ENCODE results near the gene CD83. TPM values are rescaled to one million over a fixed set of nuclear protein-coding genes. Genes with fewer than 3 reads are reported as not detected.

CD83 gene
- total RNA-seq, 1 experiment from 2014 or later, result 5.5 TPM

- POLR2A ChIA-PET, result no interaction called here
- H3K4me3 Mint-ChIP-seq, result no peak overlapping the region
- DNase-seq (ENCODE audit: low spot score) (no peak), ATAC-seq (no peak)
- peaks cover 34% of the 10 kb centered on the region for H3K9me3 Mint-ChIP-seq
- TF ChIP-seq FOXJ3 (CRISPR knock-in tag; IDR thresholded peaks at IDR 0.05; ENCODE audit: borderline replicate concordance) (no peak), SMAD4 (CRISPR knock-in tag; IDR thresholded peaks at IDR 0.05) (no peak), HMGA2 (CRISPR knock-in tag; IDR thresholded peaks at IDR 0.05) (no peak), ATF3 (CRISPR knock-in tag; conservative IDR thresholded peaks at IDR 0.05) (no peak), IRF2 (CRISPR knock-in tag; IDR thresholded peaks at IDR 0.05; ENCODE audit: borderline replicate concordance, low read depth) (no peak), ZNF138 (CRISPR knock-in tag; conservative IDR thresholded peaks at IDR 0.05) (no peak)
- no peak overlapping the region for H3K27ac Mint-ChIP-seq
- no peaks in the 10 kb centered on the region for H3K4me1 Mint-ChIP-seq
- CTCF ChIA-PET, result no interaction called here
- H3K36me3 Mint-ChIP-seq, result peaks cover 29% of the 10 kb centered on the region
- H3K27me3 Mint-ChIP-seq (ENCODE audit: low read depth), result peaks cover 16% of the 10 kb centered on the region
Measured at GRCh38 chr6:14108571-14109410, 8.8 kb upstream of the CD83 start.

- Mint-ChIP-seq H3K4me1 (no peaks in the 10 kb centered on the region), H3K4me3 (no peak overlapping the region), H3K27me3 (ENCODE audit: low read depth) (peaks cover 16% of the 10 kb centered on the region), H3K9me3 (peaks cover 34% of the 10 kb centered on the region), H3K27ac (no peak overlapping the region), H3K36me3 (peaks cover 29% of the 10 kb centered on the region)
- DNase-seq (ENCODE audit: low spot score) (no peak), ATAC-seq (no peak)
- TF ChIP-seq SMAD3 (CRISPR knock-in tag; IDR thresholded peaks at IDR 0.05; ENCODE audit: borderline replicate concordance) (no peak), NFYB (CRISPR knock-in tag; conservative IDR thresholded peaks at IDR 0.05; ENCODE audit: low read depth) (no peak), MLX (CRISPR knock-in tag; IDR thresholded peaks at IDR 0.05) (no peak), HMGA2 (CRISPR knock-in tag; IDR thresholded peaks at IDR 0.05) (no peak), EMX1 (CRISPR knock-in tag; IDR thresholded peaks at IDR 0.05) (no peak), PREB (CRISPR knock-in tag; IDR thresholded peaks at IDR 0.05; ENCODE audit: borderline replicate concordance) (no peak), MYBL2 (CRISPR knock-in tag; IDR thresholded peaks at IDR 0.05) (no peak), MXD4 (CRISPR knock-in tag; IDR thresholded peaks at IDR 0.05; ENCODE audit: borderline replicate concordance) (no peak), ZNF396 (CRISPR knock-in tag; IDR thresholded peaks at IDR 0.05; ENCODE audit: borderline replicate concordance) (no peak), ERG (CRISPR knock-in tag; IDR thresholded peaks at IDR 0.05) (no peak), OVOL2 (CRISPR knock-in tag; IDR thresholded peaks at IDR 0.05; ENCODE audit: borderline replicate concordance) (no peak), ZNF423 (CRISPR knock-in tag; IDR thresholded peaks at IDR 0.05) (no peak), ZMAT4 (CRISPR knock-in tag; IDR thresholded peaks at IDR 0.05) (no peak), NFE2L1 (CRISPR knock-in tag; IDR thresholded peaks at IDR 0.05) (no peak), NR1H2 (CRISPR knock-in tag; IDR thresholded peaks at IDR 0.05) (no peak)
- TF ChIP-seq, protein P1, sequence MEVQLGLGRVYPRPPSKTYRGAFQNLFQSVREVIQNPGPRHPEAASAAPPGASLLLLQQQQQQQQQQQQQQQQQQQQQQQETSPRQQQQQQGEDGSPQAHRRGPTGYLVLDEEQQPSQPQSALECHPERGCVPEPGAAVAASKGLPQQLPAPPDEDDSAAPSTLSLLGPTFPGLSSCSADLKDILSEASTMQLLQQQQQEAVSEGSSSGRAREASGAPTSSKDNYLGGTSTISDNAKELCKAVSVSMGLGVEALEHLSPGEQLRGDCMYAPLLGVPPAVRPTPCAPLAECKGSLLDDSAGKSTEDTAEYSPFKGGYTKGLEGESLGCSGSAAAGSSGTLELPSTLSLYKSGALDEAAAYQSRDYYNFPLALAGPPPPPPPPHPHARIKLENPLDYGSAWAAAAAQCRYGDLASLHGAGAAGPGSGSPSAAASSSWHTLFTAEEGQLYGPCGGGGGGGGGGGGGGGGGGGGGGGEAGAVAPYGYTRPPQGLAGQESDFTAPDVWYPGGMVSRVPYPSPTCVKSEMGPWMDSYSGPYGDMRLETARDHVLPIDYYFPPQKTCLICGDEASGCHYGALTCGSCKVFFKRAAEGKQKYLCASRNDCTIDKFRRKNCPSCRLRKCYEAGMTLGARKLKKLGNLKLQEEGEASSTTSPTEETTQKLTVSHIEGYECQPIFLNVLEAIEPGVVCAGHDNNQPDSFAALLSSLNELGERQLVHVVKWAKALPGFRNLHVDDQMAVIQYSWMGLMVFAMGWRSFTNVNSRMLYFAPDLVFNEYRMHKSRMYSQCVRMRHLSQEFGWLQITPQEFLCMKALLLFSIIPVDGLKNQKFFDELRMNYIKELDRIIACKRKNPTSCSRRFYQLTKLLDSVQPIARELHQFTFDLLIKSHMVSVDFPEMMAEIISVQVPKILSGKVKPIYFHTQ (CRISPR knock-in tag; IDR thresholded peaks at IDR 0.05), result no peak
- TF ChIP-seq, protein P2, sequence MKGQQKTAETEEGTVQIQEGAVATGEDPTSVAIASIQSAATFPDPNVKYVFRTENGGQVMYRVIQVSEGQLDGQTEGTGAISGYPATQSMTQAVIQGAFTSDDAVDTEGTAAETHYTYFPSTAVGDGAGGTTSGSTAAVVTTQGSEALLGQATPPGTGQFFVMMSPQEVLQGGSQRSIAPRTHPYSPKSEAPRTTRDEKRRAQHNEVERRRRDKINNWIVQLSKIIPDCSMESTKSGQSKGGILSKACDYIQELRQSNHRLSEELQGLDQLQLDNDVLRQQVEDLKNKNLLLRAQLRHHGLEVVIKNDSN (CRISPR knock-in tag; IDR thresholded peaks at IDR 0.05), result no peak
- TF ChIP-seq, protein P3, sequence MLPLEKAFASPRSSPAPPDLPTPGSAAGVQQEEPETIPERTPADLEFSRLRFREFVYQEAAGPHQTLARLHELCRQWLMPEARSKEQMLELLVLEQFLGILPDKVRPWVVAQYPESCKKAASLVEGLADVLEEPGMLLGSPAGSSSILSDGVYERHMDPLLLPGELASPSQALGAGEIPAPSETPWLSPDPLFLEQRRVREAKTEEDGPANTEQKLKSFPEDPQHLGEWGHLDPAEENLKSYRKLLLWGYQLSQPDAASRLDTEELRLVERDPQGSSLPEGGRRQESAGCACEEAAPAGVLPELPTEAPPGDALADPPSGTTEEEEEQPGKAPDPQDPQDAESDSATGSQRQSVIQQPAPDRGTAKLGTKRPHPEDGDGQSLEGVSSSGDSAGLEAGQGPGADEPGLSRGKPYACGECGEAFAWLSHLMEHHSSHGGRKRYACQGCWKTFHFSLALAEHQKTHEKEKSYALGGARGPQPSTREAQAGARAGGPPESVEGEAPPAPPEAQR (CRISPR knock-in tag; IDR thresholded peaks at IDR 0.05), result no peak
- ChIA-PET CTCF (no interaction called here), POLR2A (no interaction called here)
Measured at GRCh38 chr6:14109411-14109826, 8.2 kb upstream of the CD83 start.

Data from WTC11 (cell line).